Suprapubic skin (tissue), 4 donors: ENCODE data around the gene PIM2. TPM values are rescaled to one million over a fixed set of nuclear protein-coding genes. Genes with fewer than 3 reads are reported as not detected.
A peak's percentile ranks its signal among the peaks of the same experiment; 100 is the strongest.

Experiments
- DNase-seq, 2 donors: peaks; one replicate each; pipeline ENCODE4 v3.0.0-alpha.2; 2019; ENCODE audit warnings: low spot score in 2 of 2
- H3K27ac ChIP-seq: fragments of 200-600 bp; sonication (generic); one replicate; pipeline ENCODE4 v1.5.1; 2019
- H3K27me3 ChIP-seq: fragments of 200-600 bp; sonication (generic); one replicate; pipeline ENCODE4 v1.5.1; 2019
- H3K36me3 ChIP-seq: fragments of 200-600 bp; sonication (generic); one replicate; pipeline ENCODE4 v1.5.1; 2019
- H3K4me1 ChIP-seq: fragments of 200-600 bp; sonication (generic); one replicate; pipeline ENCODE4 v1.5.1; 2019
- H3K4me3 ChIP-seq: fragments of 200-600 bp; sonication (generic); one replicate; pipeline ENCODE4 v1.5.1; 2019; ENCODE audit warnings: mild to moderate bottlenecking
- H3K9me3 ChIP-seq: fragments of 200-600 bp; sonication (generic); one replicate; pipeline ENCODE4 v1.5.1; 2019
- EP300 ChIP-seq: sonication (generic); formaldehyde crosslinking; IDR thresholded peaks from one replicate; pipeline ENCODE4 v1.6.1; 2017; ENCODE audit warnings: antibody characterized with exemption
- POLR2A ChIP-seq, 2 donors: fragments of 450-650 bp; IDR thresholded peaks; one replicate each; pipeline ENCODE4 v1.6.1; 2017; ENCODE audit warnings: antibody characterized with exemption in 2 of 2, mild to moderate bottlenecking in 2 of 2, moderate library complexity in 2 of 2
- POLR2AphosphoS5 ChIP-seq, 3 donors: sonication (generic); formaldehyde crosslinking; IDR thresholded peaks; one replicate each; pipeline ENCODE4 v1.6.1; 2017; ENCODE audit warnings: antibody characterized with exemption in 3 of 3
- WGBS: methylation state at CpG from one replicate; pipeline ENCODE4 v1.1.5; 2018; 5-methylcytosine and 5-hydroxymethylcytosine counted together
- total RNA-seq, 4 donors: library from RNA; depleted of rRNA; stranded (reverse); fragments of >200 nt; gene quantifications; one replicate each; pipeline ENCODE4 v1.1.0, GENCODE V29; 2016
- TF ChIP-seq, protein P1 (sequence below), 2 donors: fragments of 200-600 bp in 1 of 2; fragments of 450-650 bp in 1 of 2; sonication (generic) in 1 of 2; IDR thresholded peaks; one replicate each; pipeline ENCODE4 v1.5.1; 2016 to 2019; ENCODE audit warnings: antibody characterized with exemption in 2 of 2, mild to moderate bottlenecking in 1 of 2, moderate library complexity in 1 of 2

Gene PIM2
- total RNA-seq: 10 to 100 TPM in 1 of 4 donors, 1 to 10 TPM in 3; 6.2 to 18.2 (median 8.7) TPM

DNA sequence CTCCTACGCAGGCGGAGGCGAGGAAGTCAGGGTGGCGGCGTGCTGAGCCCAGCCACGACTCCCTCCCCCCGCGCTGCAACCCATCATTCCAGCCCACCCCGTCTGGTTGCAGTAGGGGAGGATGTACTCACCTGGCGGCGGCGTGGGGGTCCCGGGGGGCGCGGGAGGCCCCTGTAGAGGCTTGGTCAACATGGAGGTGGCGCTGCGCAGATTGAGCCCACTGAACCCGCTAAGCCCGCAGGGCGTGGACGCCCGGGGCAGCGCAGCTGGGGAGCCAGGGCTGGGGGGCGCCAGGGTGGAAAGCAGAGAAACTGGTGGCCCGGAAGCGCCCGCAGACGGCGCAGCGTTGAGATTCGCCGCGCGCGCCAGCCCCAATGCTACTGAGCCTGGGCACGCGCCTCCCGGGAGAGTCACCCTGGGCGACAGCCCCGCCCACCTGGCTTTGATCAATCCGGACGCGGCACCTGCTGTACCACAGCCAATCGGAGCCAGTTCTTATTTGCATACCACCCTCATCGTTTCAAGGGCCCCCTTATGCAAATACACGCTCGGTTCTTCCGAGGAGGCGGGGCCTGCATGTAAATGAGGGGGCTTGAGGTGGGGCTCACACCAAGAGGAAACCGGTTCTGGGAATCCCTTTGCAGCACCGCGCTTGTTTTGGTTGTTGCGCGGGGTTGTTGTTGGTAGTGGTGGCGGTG lies at the start of gene PIM2:
Gene PIM2, minus strand, starts transcription at position 382 of the 698 bp plus-strand sequence. Its CDS starts 190 bp downstream, at position 192.
- Histone ChIP-seq H3K36me3 (peaks cover 19% of the 10 kb centered on the region), H3K4me1 (peaks cover 28% of the 10 kb centered on the region), H3K27me3 (no peaks in the 10 kb centered on the region), H3K9me3 (no peaks in the 10 kb centered on the region), H3K4me3 (peak within 1 kb of the TSS; percentile 66), H3K27ac (peak within 1 kb of the TSS; percentile 81)
- TF ChIP-seq POLR2AphosphoS5 (IDR thresholded peaks at IDR 0.05) (peak in 2 of 3 donors; percentile 31 to 38), POLR2A (IDR thresholded peaks at IDR 0.05) (peak; percentile 81 to 89)
- TF ChIP-seq, protein P1, sequence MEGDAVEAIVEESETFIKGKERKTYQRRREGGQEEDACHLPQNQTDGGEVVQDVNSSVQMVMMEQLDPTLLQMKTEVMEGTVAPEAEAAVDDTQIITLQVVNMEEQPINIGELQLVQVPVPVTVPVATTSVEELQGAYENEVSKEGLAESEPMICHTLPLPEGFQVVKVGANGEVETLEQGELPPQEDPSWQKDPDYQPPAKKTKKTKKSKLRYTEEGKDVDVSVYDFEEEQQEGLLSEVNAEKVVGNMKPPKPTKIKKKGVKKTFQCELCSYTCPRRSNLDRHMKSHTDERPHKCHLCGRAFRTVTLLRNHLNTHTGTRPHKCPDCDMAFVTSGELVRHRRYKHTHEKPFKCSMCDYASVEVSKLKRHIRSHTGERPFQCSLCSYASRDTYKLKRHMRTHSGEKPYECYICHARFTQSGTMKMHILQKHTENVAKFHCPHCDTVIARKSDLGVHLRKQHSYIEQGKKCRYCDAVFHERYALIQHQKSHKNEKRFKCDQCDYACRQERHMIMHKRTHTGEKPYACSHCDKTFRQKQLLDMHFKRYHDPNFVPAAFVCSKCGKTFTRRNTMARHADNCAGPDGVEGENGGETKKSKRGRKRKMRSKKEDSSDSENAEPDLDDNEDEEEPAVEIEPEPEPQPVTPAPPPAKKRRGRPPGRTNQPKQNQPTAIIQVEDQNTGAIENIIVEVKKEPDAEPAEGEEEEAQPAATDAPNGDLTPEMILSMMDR (IDR thresholded peaks at IDR 0.05): no peak
- peak; percentile 92 to 93 for DNase-seq
- 44% methylated on average over 6 of the region's 55 CpGs for WGBS

DNA sequence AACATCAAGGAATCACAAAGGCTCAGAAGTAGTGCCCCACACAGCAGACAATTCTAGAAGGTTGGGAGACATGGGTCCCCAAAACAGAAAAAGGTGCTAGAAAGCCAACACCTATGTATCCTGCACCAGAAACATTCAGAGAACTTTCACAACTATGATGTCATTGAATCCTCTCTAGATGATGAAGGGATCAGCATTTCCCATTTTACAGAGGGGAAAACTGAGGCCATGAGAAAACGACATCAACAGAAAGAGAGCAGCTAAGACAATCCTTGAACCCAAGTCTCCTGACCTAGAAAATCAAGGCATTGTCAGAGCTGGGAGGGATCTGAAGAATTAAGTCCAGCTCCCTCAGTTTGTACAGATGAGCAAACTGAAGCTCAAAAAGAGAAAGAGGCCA lies 49.6 kb upstream of the PIM2 start:
- Histone ChIP-seq H3K4me1 (peaks cover 15% of the 10 kb centered on the region), H3K4me3 (no peak overlapping the region), H3K36me3 (no peaks in the 10 kb centered on the region), H3K27ac (no peak overlapping the region), H3K9me3 (no peaks in the 10 kb centered on the region), H3K27me3 (no peaks in the 10 kb centered on the region)
- no peak for TF ChIP-seq EP300
- TF ChIP-seq, protein P1 (IDR thresholded peaks at IDR 0.05): no peak
- TF ChIP-seq POLR2AphosphoS5 (IDR thresholded peaks at IDR 0.05): no peak
- TF ChIP-seq POLR2A (IDR thresholded peaks at IDR 0.05): no peak
- WGBS: 65% methylated on average over 1 of the region's 1 CpG
- DNase-seq: no peak

DNA sequence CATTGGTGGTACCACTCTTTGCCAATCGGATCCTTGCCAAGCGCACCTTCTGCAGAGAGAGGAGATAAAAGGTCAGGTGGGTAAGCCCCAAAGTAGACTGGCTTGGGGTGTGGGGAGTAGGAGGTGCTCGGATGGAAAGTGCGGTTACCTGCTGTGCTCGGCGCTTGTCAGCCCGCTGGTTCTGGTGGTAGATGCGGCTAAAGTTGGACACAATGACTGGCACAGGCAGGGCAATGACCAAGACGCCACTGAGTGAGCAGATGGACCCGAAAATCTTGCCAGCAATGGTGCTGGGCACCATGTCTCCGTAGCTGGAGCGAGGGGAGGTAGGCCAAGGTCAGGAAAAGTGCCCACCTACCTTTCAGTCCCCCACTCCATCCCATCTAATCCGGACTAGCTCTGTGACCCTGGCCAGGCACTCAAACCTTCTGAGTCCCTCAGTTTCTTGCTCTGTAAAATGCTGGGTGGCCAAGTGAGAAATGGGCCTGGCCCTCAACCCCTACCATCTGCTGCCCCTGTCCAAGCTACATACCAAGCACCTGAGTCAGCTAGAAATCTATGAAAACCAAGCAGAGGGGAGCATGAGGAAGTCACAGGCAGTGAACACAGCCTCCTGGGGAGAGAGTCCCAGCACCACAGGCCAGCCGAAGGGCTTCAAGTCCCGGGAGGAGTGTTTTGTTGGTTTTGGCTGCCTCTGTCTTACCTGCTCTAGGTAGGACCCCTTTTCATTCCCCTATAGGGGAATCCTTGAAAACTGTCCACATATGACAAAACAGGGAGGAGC lies 48.2 kb upstream of the PIM2 start:
- TF ChIP-seq, protein P1 (IDR thresholded peaks at IDR 0.05): no peak
- TF ChIP-seq POLR2A (IDR thresholded peaks at IDR 0.05) (no peak), EP300 (no peak), POLR2AphosphoS5 (IDR thresholded peaks at IDR 0.05) (no peak)

DNA sequence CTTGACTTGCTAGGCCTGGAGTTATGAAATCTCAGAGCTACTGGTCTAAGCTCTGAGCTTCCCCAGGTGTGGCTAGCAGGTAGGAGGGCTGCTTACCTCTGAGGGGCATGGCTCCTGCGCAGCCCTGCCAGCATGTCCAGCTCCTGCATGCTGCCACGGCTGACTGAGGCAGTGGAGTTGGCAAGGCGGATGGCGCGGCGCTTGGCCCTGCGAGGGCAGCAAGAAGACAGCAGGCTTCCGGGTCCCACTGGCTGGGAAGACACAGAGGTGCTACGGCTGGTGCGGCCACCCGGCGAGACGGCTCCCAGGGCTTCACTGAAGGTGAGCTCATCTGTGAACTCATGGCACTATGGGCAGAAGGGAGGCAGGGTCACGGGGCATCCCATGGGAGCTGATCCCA lies 47.1 kb upstream of the PIM2 start:
- TF ChIP-seq, protein P1 (IDR thresholded peaks at IDR 0.05): no peak
- TF ChIP-seq POLR2A (IDR thresholded peaks at IDR 0.05) (no peak), EP300 (no peak), POLR2AphosphoS5 (IDR thresholded peaks at IDR 0.05) (no peak)
- WGBS: 89% methylated on average over 5 of the region's 14 CpGs
- H3K4me1 ChIP-seq: no peaks in the 10 kb centered on the region

More for the DNA sequence above, 48.2 kb upstream of the PIM2 start:
- H3K4me3 ChIP-seq: no peak overlapping the region
- DNase-seq: no peak
- no peaks in the 10 kb centered on the region for H3K9me3 ChIP-seq
- H3K27me3 ChIP-seq: no peaks in the 10 kb centered on the region
- WGBS: 78% methylated on average over 13 of the region's 15 CpGs
- H3K4me1 ChIP-seq: peaks cover 8% of the 10 kb centered on the region
- no peaks in the 10 kb centered on the region for H3K36me3 ChIP-seq
- no peak overlapping the region for H3K27ac ChIP-seq

DNA sequence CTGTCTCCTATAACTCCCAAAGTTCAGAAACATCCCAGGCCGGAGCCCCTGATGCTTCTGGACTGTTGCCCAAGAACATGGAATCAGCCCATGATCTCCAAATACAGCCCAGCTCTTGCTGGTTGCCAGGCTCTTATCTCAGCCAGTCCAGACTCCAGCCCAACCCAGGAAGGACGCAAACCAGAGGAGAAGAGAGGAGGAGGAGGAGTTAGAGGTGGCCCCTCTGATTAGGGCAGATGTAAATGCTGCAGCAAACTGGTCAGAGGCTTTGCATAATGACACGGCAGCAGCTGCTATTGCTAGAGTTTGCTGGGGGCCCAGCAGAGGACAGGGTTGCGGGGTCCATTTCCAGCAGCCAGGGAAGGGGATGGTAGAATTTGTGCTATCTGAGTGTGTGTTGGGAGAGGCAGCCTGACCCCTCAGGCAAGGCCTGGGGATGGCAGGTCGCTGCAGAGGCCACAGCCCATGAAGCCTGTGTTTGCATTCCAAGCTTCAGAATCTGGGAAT lies 42.8 kb upstream of the PIM2 start:
- Histone ChIP-seq H3K4me3 (no peak overlapping the region), H3K27ac (no peak overlapping the region), H3K9me3 (no peaks in the 10 kb centered on the region), H3K36me3 (no peaks in the 10 kb centered on the region), H3K4me1 (peaks cover 8% of the 10 kb centered on the region), H3K27me3 (no peaks in the 10 kb centered on the region)
- TF ChIP-seq, protein P1 (IDR thresholded peaks at IDR 0.05): no peak
- no peak for TF ChIP-seq POLR2AphosphoS5 (IDR thresholded peaks at IDR 0.05)
- no peak for TF ChIP-seq POLR2A (IDR thresholded peaks at IDR 0.05)
- no peak for TF ChIP-seq EP300
- 60% methylated on average over 2 of the region's 5 CpGs for WGBS
- no peak for DNase-seq

More for the DNA sequence above, 47.1 kb upstream of the PIM2 start:
- Histone ChIP-seq H3K4me3 (no peak overlapping the region), H3K9me3 (no peaks in the 10 kb centered on the region), H3K36me3 (no peaks in the 10 kb centered on the region), H3K27me3 (no peaks in the 10 kb centered on the region), H3K27ac (no peak overlapping the region)
- DNase-seq: no peak
